GM12891 (cell line): ENCODE data around the gene CDK14.

ENCODE experiments used
- PAX5 ChIP-seq: IDR thresholded peaks from 2 replicates; pipeline ENCODE4 v1.6.1; 2011; ENCODE audit warnings: low read length, moderate library complexity, mild to moderate bottlenecking; ENCODE audit not compliant: insufficient read depth, severe bottlenecking
- POLR2A ChIP-seq: IDR thresholded peaks from 2 replicates; pipeline ENCODE4 v1.6.1; 2011; ENCODE audit warnings: low read depth, low read length, control low read depth
- POLR2AphosphoS5 ChIP-seq: IDR thresholded peaks from 2 replicates; pipeline ENCODE4 v1.6.1; 2011; ENCODE audit warnings: low read depth, low read length, control low read depth
- POU2F2 ChIP-seq: IDR thresholded peaks from 2 replicates; pipeline ENCODE4 v1.6.1; 2011; ENCODE audit warnings: low read depth, mild to moderate bottlenecking, control low read depth, low read length, moderate library complexity
- SPI1 ChIP-seq: IDR thresholded peaks from 2 replicates; pipeline ENCODE4 v1.6.1; 2011; ENCODE audit warnings: low read depth, low read length, control low read depth
- TAF1 ChIP-seq: IDR thresholded peaks from 2 replicates; pipeline ENCODE4 v1.6.1; 2011; ENCODE audit warnings: low read depth, low read length, control low read depth

DNA sequence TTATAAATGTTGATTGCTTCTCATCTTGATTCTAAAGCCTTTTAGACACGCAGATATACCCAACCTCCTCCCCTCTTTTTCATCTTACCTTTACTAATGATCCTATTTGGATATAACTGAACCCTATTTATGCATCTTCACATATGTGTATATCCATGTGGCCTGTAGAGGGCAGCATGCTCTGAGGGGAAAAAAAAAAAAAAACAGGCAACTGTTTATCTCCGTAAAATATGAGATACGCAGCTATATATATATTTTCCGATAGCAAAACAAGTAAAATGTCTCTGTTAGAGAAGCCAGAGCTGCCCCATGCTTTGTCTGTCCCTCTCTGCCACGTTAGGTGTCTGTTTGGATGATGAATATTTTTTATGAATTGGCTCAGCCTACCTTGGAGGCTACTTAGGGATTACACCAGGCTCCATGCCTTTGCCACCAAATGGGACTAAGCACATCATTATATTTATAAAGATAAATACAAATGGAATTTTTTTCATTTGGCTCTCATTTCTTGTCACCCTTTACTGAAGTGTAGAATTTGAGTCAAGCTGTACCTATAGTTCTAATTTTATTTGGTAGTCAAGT is 493.4 kb downstream of the CDK14 start:
- no peak for TF ChIP-seq POLR2AphosphoS5
- no peak for TF ChIP-seq POLR2A
- TF ChIP-seq TAF1: no peak
- TF ChIP-seq SPI1: no peak
- TF ChIP-seq PAX5: no peak
- no peak for TF ChIP-seq POU2F2
